HG03432 (cell line): Measurements from ENCODE around the gene ODC1.

Source experiments
- ATAC-seq: cut with Tn5 transposase; IDR thresholded peaks from one replicate; pipeline ENCODE4 v1.9.1; 2021; ENCODE audit warnings: mild to moderate bottlenecking, moderate library complexity; ENCODE audit not compliant: unreplicated experiment

The ODC1 gene

GRCh38 chr2:10419553-10420257, 28.4 kb downstream of the ODC1 start:
- no peak for ATAC-seq

- ATAC-seq: no peak
These were observed 30.4 kb downstream of the ODC1 start for GRCh38 chr2:10417551-10418335.

GRCh38 chr2:10415640-10416039, 32.5 kb downstream of the ODC1 start:
- no peak for ATAC-seq

GRCh38 chr2:10415048-10415447, 33.1 kb downstream of the ODC1 start:
- no peak for ATAC-seq

- no peak for ATAC-seq
These were observed 33.5 kb downstream of the ODC1 start for GRCh38 chr2:10414591-10414990.

GRCh38 chr2:10413991-10414451, 34.1 kb downstream of the ODC1 start:
- ATAC-seq: no peak

GRCh38 chr2:10413503-10413902, 34.6 kb downstream of the ODC1 start:
- ATAC-seq: no peak

GRCh38 chr2:10412380-10412779, 35.7 kb downstream of the ODC1 start:
- ATAC-seq: no peak

GRCh38 chr2:10411557-10411956, 36.6 kb downstream of the ODC1 start:
- no peak for ATAC-seq

- no peak for ATAC-seq
These were observed 37.2 kb downstream of the ODC1 start for GRCh38 chr2:10410823-10411437.

GRCh38 chr2:10410001-10410822, 37.9 kb downstream of the ODC1 start:
- peak; percentile 71 for ATAC-seq

GRCh38 chr2:10408649-10409579, 39.2 kb downstream of the ODC1 start:
- peak; percentile 55 for ATAC-seq

- ATAC-seq: peak; percentile 42
These were observed 40.1 kb downstream of the ODC1 start for GRCh38 chr2:10407841-10408648.

- no peak for ATAC-seq
These were observed 40.7 kb downstream of the ODC1 start for GRCh38 chr2:10407432-10407831.

- ATAC-seq: no peak
These were observed 41.5 kb downstream of the ODC1 start for GRCh38 chr2:10406491-10407188.

- no peak for ATAC-seq
These were observed 42.1 kb downstream of the ODC1 start for GRCh38 chr2:10406016-10406415.

GRCh38 chr2:10405448-10405847, 42.7 kb downstream of the ODC1 start:
- no peak for ATAC-seq

- ATAC-seq: no peak
These were observed 43.6 kb downstream of the ODC1 start for GRCh38 chr2:10404324-10405143.
